ENCODE measurements around the gene LKAAEAR1.

LKAAEAR1 gene

GRCh38 chr20:64036346-64037198 lies 47.6 kb downstream of the LKAAEAR1 start:
- H3K4me3 Mint-ChIP-seq: peak overlapping the region; percentile 70
- H3K36me3 Mint-ChIP-seq (ENCODE audit: low read depth): peaks cover 10% of the 10 kb centered on the region
- H3K9me3 Mint-ChIP-seq: no peaks in the 10 kb centered on the region
- H3K4me1 Mint-ChIP-seq (ENCODE audit: low read depth): peaks cover 42% of the 10 kb centered on the region
- H3K27me3 Mint-ChIP-seq (ENCODE audit: low read depth): no peaks in the 10 kb centered on the region
- peak overlapping the region; percentile 79 for H3K27ac Mint-ChIP-seq
- peak; percentile 35 for DNase-seq (ENCODE audit: low spot score)

GRCh38 chr20:64035933-64036345 lies 48.3 kb downstream of the LKAAEAR1 start, which contains the start of gene C20orf204:
Gene C20orf204, plus strand, starts transcription at chr20:64036182. Its CDS starts 142 bp downstream, at chr20:64036324.
- Mint-ChIP-seq H3K36me3 (ENCODE audit: low read depth) (peaks cover 14% of the 10 kb centered on the region), H3K4me3 (peak within 1 kb of the TSS; percentile 76), H3K9me3 (no peaks in the 10 kb centered on the region), H3K27ac (peak within 1 kb of the TSS; percentile 96), H3K4me1 (ENCODE audit: low read depth) (peaks cover 40% of the 10 kb centered on the region), H3K27me3 (ENCODE audit: low read depth) (no peaks in the 10 kb centered on the region)
- DNase-seq (ENCODE audit: low spot score): no peak

- peak; percentile 47 for DNase-seq (ENCODE audit: low spot score)
- Mint-ChIP-seq H3K27ac (peak overlapping the region; percentile 96), H3K36me3 (ENCODE audit: low read depth) (peaks cover 18% of the 10 kb centered on the region), H3K4me3 (peak overlapping the region; percentile 76), H3K27me3 (ENCODE audit: low read depth) (no peaks in the 10 kb centered on the region), H3K4me1 (ENCODE audit: low read depth) (peaks cover 40% of the 10 kb centered on the region), H3K9me3 (no peaks in the 10 kb centered on the region)
Measured at GRCh38 chr20:64035066-64035932, 48.9 kb downstream of the LKAAEAR1 start.

GRCh38 chr20:64033981-64034493 lies 50.2 kb downstream of the LKAAEAR1 start:
- H3K27ac Mint-ChIP-seq: peak overlapping the region; percentile 96
- no peak for DNase-seq (ENCODE audit: low spot score)

More at GRCh38 chr20:64033981-64034493, 50.2 kb downstream of the LKAAEAR1 start:
- peaks cover 26% of the 10 kb centered on the region for H3K36me3 Mint-ChIP-seq (ENCODE audit: low read depth)
- peak overlapping the region; percentile 27 for H3K4me3 Mint-ChIP-seq
- H3K4me1 Mint-ChIP-seq (ENCODE audit: low read depth): peaks cover 32% of the 10 kb centered on the region
- H3K9me3 Mint-ChIP-seq: no peaks in the 10 kb centered on the region
- no peaks in the 10 kb centered on the region for H3K27me3 Mint-ChIP-seq (ENCODE audit: low read depth)
